HG03108 (cell line): ENCODE data around the gene RAB6D.
"Not testable (repeated sequence)": the region's sequence is repeated elsewhere in the genome, so short reads cannot be mapped to it uniquely, and the experiment has no call there.

ENCODE experiments used
- ATAC-seq: cut with Tn5 transposase; IDR thresholded peaks from one replicate; pipeline ENCODE4 v1.9.1; 2021; ENCODE audit warnings: moderate library complexity; ENCODE audit not compliant: unreplicated experiment

Gene RAB6D

DNA sequence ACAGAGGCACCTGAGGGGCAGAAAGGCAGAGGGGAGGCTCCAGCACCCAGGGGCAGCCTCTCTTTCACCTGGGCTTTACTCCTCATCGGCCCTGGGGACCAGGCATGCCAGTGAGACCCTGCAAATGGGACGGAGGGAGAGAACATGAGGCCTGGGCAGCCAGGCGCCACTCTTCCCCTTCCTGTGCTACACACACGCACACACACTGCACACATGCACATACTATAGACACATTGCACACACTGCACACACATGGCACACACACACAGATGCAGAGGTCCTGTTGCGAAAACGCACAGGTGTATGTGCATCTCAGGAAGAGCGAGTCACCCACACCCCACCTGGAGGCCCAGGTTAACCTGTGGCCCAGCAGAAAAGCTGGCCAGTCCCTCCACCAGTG lies 3.4 kb upstream of the RAB6D start:
- no peak for ATAC-seq

DNA sequence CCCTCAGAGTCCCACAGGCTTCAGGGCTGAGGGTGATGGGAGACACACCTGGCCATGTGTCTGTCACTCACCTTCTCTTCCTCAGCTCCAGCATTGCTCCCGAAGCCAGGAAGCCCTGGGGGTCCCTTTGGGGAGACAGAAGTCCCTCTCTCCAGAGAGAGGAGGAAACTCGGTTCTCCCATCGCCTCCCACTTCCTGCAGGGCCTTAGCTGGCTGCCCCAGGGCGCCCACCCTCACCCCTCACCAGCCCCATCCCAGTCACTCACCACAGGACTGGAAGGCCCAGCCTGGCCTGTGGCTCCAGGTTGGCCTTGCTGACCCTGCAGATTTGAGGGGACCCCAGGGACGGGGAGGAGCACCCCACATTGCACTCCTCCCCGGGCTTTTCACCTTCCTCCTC lies 2.7 kb upstream of the RAB6D start:
- ATAC-seq: no peak

DNA sequence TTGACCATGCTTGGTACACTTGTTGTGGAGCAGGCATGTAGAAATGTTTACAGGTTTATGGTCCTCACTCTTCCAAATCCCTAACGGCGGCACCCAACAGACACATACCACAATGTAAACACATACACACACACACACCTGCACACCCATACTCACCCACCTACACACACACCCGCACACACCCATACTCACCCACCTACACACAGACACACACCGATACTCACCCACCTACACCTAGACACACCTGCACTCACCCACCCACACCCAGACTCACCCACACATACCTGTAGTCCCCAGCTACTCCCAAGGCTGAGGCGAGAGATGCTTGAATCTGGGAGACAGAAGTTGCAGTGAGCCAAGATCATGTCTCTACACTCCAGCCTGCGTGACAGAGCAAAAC lies 1.5 kb upstream of the RAB6D start:
- no peak for ATAC-seq

DNA sequence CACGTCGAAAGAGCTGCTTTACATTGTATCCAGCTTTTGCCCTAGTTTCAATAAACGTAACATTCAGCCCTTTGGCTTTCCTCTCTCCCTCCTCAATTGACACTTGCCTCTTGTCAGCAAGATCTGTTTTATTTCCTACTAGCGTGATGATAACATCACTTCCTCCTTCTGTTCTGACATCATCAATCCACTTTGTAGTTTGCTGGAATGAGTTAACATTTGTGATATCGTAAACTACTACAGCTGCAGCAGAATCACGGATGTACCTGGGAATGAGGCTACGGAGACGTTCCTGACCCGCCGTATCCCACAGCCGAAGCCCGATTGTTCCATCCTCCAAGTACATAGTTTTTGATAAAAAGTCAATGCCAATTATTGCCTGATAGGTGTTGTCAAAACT lies 755 bp downstream of the RAB6D start:
- ATAC-seq: not testable (repeated sequence)

DNA sequence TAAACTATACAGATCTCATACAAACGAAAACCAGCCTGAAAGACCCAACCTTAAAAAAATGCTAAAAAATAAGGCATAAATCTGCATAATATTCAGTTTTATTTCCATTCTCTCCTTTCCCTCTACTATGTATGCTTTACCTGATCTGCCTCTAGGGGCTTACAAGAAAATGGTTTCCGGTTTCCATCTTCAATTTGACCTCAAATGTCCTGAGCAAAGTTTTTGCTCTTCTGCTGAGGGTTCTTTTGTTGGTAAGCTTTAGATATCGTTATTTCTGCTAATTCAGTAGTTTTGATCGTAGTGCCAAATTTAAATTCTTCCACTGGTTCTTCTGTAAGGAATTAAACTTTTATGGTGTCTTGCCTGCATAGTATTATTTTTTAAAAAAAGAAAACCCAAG lies 2.2 kb downstream of the RAB6D start:
- ATAC-seq: not testable (repeated sequence)

DNA sequence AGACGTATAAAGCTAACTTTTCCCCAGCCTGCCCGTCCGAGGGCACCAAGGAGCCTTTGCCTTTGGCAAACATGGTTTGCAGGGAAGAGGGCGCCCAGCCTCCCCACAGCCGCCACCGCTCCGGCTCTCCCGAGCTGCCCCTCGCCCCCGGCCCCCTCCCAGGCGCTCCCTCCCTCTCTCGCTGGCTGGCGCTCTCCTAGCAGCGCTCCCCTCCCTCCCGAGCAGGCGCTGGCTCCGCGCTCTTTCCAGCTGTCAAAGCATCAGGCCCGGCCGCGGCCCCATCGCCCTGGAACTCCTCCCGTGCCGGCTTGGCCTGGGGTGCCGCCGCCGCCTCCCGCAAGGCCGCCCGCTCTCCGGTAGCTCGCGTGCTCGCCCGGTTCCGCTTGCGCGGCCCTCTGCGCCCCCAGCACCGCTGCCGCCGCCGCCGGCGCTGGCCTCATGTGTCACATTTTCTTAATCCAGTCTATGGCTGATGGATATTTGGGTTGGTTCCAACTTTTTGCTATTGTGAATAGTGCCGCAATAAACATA lies 10.7 kb downstream of the RAB6D start:
- not testable (repeated sequence) for ATAC-seq

DNA sequence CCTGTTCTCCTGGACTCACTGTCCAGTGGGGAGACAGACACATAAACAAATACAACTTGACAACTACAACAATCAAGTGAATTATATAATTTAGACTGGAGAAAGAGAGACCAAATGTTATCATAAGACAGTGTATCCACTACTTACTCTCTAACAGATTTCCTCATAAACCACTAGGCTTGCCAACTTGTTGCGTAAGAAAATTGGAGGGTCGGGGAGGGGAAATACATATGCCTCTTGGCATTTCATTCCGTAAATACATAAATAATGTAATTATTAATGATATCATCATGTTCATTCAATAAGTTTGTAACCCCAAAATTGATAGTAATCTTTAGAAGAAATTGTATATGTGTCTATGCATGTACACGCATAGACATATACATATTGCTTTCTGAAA lies 14.9 kb downstream of the RAB6D start:
- no peak for ATAC-seq

DNA sequence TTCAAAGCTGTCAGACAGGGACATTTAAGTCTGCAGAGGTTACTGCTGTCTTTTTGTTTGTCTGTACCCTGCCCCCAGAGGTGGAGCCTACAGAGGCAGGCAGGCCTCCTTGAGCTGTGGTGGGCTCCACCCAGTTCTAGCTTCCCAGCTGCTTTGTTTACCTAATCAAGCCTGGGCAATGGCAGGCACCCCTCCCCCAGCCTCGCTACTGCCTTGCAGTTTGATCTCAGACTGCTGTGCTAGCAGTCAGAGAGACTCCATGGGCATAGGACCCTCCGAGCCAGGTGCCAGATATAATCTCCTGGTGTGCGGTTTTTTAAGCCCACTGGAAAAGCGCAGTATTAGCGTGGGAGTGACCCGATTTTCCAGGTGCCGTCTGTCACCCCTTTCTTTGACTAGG lies 16.9 kb downstream of the RAB6D start:
- not testable (repeated sequence) for ATAC-seq

DNA sequence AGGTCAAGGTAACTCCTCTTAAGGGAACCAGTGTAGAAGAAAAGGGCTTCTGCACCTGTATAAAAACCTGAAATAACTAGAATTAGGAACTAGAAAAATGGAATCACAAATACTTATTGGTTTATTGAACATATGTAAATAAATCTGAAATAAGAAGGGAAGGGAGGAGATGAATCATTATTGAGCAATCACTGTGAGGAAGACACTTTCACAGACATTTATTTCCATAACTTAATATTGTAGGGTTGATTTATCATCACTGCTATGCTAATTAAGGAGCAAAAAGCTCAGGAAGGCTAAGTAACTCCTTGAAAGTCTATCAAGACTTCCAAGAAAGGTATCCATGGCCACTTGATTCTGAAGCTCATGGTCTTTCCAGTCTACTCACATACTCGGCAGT lies 24.7 kb downstream of the RAB6D start:
- not testable (repeated sequence) for ATAC-seq

DNA sequence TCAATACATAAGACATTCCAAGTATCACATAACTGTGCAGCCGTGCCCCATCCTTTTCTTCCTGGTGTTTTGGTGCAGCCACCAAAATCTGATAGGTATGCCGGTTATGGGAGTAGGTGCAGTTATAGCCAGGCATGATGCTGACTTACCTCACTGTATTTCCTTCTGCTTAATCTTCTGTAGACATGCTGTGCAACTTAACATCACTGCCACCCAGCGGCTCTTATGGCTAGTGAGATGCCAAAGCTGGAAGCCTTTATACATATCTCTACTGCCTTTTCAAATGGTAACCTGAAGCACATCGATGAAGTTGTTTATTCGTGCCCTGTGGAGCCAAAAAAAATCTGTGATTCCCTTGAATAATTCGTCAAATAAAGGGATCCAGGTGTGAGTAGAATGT lies 28.6 kb downstream of the RAB6D start:
- not testable (repeated sequence) for ATAC-seq

DNA sequence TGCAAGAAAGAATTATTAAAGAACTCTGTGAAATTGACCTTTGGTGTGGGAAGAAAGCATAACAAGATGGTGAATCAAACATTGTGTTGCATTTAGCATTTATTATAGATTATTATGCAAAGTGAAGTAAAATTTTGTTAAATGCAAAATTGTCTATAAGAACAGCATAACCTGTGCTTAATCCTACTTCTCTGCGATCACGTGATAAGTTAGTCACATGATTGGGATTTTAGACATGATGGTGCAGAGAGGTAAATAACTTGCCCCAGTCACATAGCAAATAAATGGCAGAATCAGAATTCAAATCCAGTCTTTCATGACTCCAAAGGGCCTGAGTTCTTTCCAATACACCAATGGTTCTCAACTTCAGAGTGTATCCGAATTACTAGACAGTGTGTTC lies 31.3 kb downstream of the RAB6D start:
- ATAC-seq: not testable (repeated sequence)

DNA sequence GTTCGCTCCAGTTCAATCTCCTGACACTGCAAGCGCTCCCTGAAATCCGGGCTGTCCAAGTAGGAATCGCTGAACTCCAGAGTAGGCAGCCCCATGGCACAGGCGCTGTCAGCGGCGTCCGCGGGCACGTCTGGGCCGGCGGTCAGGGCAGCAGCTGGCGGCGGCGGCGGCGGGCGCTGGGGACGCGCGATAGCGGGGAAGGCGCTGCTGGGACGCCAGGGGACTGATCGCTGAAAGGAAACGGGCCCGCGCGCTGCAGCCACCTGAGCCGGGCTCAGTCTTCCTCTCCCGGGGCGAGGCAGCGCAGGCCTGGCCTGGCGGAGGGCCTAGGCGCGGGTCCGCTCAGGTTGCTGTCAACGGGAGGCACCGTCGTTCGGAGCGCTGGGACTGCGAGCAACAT lies 33.0 kb downstream of the RAB6D start:
- not testable (repeated sequence) for ATAC-seq

DNA sequence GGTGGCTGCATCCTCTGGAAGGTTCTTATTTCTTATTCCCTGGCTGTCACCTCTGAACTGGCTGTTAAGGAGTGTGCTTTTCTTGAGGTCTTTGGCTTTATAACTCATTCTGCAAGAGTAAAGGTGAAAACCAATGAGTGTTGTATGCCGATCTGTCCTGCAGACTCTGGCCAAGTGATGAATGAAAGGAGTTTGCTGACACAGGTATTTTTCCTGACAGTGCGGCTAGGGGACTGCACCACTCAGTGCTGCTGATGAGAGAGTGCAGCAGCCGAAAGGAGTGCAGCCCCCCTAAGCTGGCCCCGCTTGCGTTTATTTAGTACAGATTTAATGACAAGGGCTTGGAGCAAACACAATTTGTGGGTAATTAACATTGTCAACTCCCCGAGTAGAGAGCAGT lies 41.8 kb downstream of the RAB6D start:
- ATAC-seq: no peak

DNA sequence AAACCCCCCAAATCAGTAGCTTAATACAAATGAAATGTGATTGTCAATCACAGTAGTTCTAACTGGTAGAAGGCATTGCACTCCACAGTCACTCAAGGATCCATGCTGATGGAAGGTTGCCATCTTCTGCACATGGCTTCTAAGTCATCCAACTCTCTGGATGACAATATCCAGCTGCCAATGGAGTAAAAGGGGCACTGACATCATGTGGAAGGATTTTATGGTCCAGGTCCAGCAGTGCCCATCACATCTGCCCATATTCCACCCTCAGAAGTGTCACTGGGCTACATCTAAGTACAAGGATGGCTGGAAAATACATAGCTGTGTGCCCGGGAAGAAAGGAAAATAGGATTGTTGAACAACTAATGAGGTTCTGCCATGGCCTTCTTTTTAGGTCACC lies 42.6 kb downstream of the RAB6D start:
- ATAC-seq: not testable (repeated sequence)

DNA sequence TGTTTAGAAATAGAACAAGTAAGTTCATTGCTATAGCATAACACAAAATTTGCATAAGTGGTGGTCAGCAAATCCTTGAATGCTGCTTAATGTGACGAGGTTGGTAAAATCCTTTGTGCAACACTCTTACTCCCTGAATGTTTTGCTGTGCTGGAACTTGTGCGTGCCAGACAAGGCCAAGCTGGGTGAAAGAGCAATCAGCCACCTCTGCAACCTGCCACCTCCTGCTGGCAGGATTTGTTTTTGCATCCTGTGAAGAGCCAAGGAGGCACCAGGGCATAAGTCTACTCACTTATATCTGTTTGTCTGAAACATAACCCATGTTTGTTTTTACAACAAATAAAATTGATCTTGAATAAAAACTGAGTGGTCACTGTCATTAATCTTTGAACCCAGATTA lies 53.0 kb downstream of the RAB6D start:
- not testable (repeated sequence) for ATAC-seq
